COLO668 (cell line): ENCODE results near the gene RFPL4A.
"Not testable (repeated sequence)": the region's sequence is repeated elsewhere in the genome, so short reads cannot be mapped to it uniquely, and the experiment has no call there.

Source experiments
- DNase-seq: peaks from one replicate; lab custom pipeline; 2025; ENCODE audit not compliant: unreplicated experiment; lab: John Stamatoyannopoulos, UW

The RFPL4A gene

DNA sequence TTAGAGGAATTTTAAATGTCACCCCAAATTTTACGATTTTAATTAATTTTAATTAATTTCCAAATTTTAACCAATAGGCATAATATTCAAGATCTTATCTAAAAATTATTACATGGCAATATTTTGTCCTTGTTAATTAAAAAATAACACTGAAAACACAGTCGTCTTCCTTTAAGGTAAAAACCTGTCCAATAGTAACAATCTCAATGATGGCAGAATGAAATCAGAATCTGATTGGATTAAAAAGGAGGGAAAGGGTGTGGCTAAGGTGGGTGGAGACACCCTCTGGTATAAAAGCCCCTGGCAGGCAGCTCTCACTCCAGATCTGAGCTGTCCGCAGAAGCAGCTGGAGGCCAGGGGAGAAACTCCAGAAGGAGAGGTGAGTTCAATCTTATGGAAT is at the start of gene RFPL4A:
Gene RFPL4A (plus strand): TSS at position 301 of the 400 bp plus-strand sequence. CDS start 2,704 bp downstream, outside the sequence.
- DNase-seq = not testable (repeated sequence)

DNA sequence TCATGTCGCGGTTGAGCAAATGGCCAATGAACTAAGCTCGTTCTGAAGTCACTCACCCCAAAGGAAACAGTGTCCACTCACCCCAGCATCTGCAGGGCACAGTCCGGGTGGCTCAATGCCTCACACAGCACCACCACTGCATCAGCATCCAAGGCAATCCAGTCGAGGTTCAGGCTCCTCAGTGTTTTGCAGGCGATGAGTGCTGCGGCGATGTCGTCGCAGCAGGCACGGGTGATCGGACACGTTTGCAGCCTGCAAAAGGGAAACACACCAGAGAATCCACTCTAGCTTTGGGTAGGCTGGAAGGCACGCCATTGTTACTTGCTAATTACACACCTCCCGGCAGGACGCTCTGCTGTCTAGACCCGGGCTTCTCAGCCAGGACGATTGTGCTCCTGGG is 47.2 kb upstream of the RFPL4A start:
- no peak for DNase-seq

DNA sequence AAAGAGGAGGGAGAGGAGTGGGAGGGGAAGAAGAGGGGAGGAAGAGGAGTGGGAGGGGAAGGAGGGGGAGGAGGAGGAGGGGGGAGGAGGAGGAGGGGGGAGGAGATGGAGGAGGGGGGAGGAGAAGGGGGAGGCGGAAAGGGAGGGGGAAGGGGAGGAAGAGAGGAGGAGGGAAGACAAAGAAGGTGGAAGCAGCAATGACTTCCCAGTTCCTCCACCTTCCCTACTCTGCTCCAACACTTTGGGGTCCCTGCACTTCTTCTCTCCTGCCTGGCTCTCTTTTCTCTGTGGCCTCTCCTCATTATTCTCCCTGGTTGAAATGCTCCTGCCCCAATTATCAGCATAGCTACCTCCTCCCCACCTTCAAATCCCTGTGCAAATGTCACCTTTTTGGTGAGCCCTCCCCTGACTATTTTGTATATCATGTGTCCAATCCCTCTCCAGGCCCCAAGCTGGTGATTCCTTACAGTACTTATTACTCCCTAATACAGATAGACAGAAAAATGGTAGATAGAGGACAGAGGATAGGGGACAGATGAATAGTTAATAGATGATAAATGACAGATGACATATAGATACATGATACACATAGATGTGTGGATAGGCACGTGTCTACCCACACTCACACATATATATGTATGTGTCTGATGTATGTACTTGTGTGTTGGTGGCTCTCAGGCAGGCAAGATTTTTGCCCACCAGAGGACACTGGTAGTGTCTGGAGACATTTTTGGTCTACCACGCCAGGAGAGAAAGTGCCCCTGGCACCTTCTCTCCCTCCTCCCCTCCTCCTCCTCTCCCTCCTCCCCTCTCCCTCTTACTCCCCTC is 45.9 kb upstream of the RFPL4A start:
- no peak for DNase-seq

DNA sequence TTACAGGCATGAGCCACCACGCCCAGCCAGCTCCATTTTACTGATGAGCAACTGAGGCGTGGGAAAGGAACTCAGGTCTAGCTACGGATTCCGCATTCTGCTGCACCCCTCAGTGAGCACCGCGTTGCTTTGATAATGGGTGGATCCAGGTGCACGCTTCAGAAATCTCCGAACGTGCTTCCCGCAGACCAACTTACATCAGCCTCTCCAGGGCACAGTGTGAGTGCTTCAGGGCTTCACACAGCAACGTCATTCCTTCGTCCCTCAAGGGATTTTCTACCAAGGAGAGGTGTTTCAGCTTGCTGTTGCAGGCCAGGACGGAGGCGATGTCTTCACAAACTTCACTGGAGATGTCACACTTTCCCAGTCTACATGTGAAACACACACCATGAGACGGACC is 42.4 kb upstream of the RFPL4A start:
- no peak for DNase-seq

DNA sequence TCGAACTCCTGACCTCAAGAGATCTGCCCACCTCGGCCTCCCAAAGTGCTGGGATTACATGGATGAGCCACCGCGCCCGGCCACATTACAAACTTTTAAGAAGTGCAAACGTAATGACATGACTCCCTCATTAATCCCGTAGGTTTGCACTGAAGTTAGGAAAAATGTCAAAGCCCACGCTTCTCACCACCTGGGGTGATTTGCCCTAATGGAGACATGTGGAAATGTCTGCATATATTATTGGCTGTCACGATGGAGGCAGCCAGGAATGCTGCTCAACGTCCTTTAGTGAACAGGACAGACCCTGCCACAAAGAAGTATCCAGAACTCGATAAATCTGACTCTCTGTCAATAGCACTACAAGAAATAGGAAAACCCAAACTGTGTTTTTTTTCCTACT is 41.6 kb upstream of the RFPL4A start:
- no peak for DNase-seq

DNA sequence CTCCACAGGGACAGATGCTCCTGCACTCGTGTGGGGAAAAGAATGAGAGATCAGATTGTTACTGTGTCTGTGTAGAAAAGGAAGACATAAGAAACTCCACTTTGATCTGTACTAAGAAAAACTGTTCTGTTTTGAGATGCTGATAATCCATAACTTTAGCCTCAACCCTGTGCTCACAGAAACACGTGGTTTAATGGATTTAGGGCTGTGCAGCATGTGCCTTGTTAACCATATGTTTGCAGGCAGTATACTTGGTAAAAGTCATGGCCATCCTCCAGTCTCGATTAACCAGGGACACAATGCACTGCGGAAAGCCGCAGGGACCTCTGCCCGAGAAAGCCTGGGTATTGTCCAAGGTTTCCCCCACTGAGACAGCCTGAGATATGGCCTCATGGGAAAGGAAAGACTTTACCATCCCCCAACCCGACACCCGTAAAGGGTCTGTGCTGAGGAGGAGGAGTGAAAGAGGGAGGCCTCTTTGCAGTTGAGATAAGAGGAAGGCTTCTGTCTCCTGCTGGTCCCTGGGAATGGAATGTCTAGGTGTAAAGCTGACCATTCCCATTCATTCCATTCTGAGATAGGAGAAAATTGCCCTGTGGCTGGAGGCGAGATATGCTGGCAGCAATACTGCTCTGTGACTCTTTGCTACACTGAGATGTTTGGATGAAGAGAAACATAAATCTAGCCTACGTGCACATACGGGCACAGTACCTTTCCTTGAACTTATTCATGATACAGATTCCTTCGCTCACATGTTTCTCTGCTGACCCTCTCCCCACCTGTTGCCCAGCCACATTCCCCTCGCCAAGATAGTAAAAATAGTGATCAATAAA is 40.8 kb upstream of the RFPL4A start:
- DNase-seq = not testable (repeated sequence)

DNA sequence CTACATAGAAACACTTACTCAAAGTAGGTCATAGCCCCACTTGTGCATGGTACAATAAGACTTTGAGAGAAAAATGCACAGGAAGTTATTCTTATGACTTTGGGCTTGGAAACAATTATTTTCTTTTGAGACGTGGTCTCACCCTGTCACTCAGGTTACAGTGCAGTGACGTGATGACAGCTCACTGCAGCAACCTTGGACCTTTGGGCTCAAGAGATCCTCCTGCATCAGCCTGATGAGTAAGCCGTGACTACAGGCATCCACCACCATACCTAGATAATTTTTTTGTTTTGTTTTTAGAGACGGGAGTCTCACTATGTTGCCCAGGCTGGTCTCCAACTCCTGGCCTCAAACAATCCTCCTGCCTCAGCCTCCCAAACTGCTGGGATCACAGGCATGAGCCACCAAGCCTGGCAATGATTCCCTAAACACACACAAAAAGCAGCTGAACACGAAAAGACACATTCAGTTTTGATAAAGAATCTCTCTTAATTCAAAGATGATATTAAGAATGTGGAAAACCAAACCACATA is 38.6 kb upstream of the RFPL4A start:
- no peak for DNase-seq

DNA sequence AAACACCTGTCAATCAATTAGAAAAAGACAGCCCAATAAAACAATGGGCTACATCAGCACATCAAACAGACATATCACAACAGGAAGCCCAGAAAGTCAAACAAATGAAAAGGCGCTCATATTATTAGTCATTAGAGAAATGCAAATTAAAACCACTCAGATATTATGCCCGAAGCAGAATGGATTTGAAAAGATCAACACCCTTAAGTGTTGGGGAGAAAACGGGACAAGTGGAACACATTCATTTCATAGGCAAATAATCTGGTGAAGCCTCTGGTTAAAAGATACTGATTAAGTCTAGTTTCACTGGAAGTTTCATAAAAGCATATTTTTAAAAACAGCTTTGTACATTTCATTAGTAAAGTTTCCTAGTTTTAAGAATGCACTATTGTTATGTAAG is 38.1 kb upstream of the RFPL4A start:
- DNase-seq = no peak

DNA sequence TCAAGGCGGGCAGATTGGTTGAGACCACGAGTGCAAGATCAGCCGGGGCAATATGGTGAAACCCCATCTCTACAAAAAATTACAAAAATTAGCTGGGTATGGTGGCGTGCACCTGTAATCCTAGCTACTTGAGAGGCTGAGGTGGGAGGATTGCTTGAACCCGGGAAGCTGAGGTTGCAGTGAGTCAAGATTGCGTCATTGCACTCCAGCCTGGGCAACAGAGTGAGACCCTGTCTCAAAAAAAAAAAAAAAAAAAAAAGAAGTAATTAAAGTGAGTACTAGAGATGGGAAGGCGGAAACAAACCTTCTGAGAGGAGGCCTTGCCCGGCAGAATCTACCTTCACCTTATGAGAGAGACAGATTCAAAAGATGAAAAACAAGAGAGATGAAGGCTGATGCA is 35.4 kb upstream of the RFPL4A start:
- no peak for DNase-seq

DNA sequence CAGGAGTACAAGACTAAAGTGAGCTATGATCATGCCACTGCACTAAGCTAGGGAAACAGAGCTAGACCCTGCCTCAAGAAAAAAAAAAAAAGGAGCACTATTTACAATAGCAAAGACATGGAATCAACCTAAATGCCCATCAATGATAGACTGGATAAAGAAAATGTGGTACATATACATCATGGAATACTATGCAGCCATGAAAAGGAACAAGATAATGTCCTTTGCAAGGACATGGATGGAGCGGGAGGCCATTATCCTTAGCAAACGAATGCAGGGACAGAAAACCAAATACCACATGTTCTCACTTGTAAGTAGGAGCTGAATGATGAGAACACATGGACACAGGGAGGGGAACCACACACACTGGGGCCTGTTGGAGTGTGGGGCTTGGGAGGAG is 28.5 kb upstream of the RFPL4A start:
- not testable (repeated sequence) for DNase-seq

DNA sequence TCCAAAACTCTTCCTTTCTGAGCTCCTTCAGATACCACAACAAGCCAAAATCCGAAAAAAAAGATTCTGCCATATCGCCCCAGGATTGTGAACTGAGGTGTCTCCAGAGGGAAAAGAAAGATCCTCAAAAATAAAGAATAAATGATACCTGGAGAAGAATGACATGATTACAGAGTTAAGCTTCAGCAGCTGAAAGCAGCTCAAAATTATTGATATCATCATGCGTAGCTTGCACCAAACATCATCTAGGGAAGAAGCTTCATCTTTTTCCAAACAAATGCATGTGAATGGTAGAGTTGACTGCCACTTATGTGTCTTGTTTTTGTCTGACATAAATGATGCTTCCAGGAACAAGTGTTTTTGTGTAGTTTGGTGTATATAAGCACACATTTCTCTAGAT is 20.6 kb upstream of the RFPL4A start, which contains the start of gene NLRP9:
Gene NLRP9 (minus strand): TSS at position 101 of the 400 bp plus-strand sequence. CDS start 28 bp downstream, at position 73.
- DNase-seq = no peak

DNA sequence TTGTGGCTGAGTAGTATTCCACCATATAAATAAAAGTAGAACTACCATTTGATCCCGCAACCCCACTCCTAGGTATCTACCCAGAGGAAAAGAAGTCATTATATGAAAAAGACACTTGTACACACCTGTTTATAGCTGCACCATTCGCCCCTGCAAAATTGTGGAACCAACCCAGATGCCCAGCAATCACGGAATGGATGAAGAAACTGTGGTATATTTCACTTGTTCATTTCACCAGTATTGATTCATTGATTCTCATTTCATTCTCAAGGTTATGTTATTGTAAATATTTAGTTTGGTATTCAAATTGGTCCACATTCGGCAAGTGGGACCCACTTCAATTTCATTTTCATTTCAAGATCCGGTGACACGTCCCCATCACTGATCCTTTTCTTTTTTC is 8.2 kb upstream of the RFPL4A start:
- DNase-seq = no peak

DNA sequence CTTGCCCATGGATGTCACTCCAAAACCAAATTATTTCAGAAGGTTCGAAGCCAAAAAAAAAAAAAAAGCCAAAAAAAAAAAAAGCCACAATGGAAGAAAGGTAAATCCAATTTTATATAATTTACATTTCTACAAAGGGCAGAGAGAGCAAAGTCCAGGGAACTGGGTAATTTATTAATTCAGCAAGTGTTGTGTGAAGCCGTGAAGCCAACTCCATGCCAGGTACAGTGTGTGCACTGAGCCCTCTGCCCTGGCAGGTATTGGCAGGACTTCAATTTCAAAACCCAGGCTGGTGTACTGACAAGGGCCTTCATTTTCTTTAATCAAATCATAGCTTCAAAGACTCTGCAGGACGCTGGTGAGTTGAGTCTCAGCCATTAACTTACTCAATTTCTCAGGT is 5.5 kb upstream of the RFPL4A start:
- DNase-seq = no peak

DNA sequence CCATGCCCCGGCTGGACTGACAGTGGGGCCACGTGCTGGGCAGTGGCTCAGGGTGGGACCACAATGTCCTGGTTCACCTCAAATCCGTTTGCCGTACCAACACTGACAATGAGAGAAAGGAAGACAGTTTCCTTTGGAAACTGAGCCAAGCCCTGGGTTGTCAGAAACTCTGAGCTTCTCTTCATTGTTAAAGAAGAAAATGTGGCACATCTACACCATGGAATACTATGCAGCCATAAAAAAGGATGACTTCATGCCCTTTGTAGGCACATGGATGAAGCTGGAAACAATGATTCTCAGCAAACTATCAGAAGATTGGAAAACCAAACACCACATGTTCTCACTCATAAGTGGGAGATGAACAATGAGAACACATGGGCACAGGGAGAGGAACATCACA is 2.1 kb upstream of the RFPL4A start:
- DNase-seq = not testable (repeated sequence)

DNA sequence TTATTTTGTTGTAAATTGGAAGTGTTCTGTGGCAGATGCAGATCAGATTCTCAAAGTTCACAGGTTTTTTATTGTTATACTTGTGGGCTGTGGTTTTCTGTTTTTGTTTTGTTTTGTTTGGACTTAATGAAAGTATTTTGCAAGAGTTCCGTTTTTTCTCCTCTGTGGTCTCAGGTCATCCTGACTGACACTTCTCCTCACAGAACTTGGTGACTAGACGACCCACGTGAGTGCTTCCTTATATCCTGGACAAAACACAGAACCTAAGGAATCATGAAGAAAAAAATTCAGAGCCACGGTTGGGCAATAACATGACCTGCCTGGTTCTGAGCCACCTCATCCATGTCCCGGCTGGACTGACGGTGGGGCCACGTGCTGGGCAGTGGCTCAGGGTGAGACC is 7.6 kb downstream of the RFPL4A start:
- no peak for DNase-seq

DNA sequence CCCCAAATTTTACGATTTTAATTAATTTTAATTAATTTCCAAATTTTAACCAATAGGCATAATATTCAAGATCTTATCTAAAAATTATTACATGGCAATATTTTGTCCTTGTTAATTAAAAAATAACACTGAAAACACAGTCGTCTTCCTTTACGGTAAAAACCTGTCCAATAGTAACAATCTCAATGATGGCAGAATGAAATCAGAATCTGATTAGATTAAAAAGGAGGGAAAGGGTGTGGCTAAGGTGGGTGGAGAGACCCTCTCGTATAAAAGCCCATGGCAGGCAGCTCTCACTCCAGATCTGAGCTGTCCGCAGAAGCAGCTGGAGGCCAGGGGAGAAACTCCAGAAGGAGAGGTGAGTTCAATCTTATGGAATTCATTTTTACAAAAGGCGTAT is 9.9 kb downstream of the RFPL4A start, which contains the start of gene RFPL4AL1:
Gene RFPL4AL1 (plus strand): TSS at position 301 of the 400 bp plus-strand sequence. CDS start 2,687 bp downstream, outside the sequence.
- DNase-seq = not testable (repeated sequence)

DNA sequence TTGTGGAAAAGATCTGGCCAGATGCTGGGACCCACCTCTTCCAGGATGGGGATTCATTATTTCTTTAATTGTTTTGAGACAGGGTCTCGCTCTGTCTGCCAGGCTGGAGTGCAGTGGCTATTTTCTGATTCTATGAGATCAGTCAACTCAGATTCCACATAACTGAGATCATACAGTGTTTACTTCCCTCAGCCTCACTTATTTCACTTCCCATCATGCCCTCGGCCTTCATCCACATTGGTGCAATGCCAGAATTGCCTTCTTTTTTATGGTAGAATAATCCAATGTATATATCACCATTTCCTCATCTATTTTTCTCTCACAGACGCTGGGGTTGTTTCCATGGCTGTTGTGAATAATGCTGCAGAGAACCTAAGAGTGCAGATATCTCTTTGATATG is 10.7 kb downstream of the RFPL4A start:
- DNase-seq = not testable (repeated sequence)

DNA sequence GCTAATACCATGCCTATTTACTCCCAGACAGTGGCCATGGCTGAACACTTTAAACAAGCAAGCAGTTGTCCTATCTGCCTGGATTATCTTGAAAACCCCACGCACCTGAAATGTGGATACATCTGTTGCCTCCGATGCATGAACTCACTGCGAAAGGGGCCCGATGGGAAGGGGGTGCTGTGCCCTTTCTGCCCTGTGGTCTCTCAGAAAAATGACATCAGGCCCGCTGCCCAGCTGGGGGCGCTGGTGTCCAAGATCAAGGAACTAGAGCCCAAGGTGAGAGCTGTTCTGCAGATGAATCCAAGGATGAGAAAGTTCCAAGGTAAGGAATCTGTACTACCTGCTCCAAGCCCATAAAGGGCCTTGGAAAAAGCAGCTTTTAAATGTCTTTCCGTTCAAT is 18.6 kb downstream of the RFPL4A start:
- DNase-seq = peak; percentile 6

DNA sequence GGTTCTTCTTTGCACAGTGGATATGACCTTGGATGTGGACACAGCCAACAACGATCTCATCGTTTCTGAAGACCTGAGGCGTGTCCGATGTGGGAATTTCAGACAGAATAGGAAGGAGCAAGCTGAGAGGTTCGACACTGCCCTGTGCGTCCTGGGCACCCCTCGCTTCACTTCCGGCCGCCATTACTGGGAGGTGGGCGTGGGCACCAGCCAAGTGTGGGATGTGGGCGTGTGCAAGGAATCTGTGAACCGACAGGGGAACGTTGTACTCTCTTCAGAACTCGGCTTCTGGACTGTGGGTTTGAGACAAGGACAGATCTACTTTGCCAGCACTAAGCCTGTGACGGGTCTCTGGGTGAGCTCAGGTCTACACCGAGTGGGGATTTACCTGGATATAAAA is 19.4 kb downstream of the RFPL4A start:
- DNase-seq = no peak

DNA sequence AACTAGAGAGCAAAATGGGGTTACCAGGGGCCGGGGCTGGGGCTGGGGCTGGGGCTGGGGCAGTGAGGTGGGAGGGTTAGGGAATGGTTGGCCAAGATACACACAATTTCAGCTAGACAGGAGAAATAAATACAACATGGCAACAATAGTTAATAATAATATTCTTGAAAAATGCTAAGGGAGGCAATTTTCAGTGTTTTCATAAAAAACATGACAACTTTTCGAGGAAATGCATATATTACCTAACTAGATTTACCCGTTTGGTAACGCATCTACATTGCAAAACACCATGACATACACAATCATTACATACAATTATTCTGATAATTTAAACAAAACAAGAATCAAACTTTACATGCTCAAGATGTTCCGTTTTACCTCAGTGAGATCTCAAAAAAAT is 22.2 kb downstream of the RFPL4A start:
- DNase-seq = no peak

DNA sequence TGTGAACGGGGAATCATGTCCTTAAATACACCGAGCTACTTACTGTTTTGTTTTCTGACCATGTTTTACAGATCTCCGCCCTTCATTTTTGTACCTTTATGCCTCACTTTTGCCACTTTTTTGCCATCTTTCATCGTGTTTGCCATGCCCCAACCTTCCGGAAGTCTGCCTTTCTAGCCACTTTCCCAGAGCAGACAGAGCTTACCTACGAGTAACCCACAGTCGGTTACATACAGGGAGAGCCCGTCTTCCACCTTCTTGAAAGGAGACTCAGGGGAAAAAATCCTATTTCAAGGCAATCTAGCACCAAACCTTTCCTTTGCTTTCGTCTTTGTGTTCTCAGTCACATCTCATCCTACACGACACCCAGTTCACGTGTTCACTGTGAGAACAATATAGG is 36.1 kb downstream of the RFPL4A start:
- no peak for DNase-seq

DNA sequence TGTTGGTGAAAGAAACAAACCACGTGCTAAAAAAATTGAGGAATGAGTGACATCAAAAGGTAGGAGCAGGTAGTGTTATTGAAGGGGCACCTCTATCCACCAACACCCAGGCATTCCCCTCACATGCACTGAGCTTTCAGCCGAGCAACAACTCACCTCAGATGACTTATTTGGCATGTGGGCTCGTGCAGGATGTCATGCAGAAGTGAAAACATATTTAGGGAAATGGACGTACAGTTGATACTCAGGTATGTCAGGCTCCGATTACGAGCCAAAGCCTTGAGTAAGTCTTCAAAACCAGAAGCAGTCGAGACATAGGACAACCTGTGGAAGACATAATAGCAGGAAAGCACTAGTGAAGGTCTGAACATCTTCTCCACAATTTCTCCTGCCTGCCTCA is 42.5 kb downstream of the RFPL4A start:
- DNase-seq = no peak
